Kidney (tissue), 14 donors: ENCODE measurements around the gene AP5Z1. TPM values are rescaled to one million over a fixed set of nuclear protein-coding genes. Genes with fewer than 3 reads are reported as not detected.
"Not testable (repeated sequence)": the region's sequence is repeated elsewhere in the genome, so short reads cannot be mapped to it uniquely, and the experiment has no call there.

Source experiments
- DNase-seq, 5 donors: peaks; one replicate each; pipeline ENCODE4 v3.0.0-alpha.2; 2013 to 2020
- FAIRE-seq: peaks from 2 replicates; lab custom pipeline; 2012; peaks lifted over from hg19 to GRCh38; lab: Jason Lieb, UNC
- H3K27ac ChIP-seq, 2 donors: one replicate each; pipeline ENCODE4 v1.7.0; 2013; ENCODE audit warnings: low read depth in 2 of 2, low read length in 2 of 2, inconsistent platforms in 1 of 2
- H3K27me3 ChIP-seq: one replicate; pipeline ENCODE4 v1.7.1; 2013; ENCODE audit warnings: low read length, inconsistent platforms; ENCODE audit not compliant: control insufficient read depth, insufficient read depth
- H3K36me3 ChIP-seq, 3 donors: one replicate each; pipeline versions ENCODE4 v1.7.0 to v1.7.1; 2013; ENCODE audit warnings: low read length in 3 of 3, control low read depth in 1 of 3, inconsistent platforms in 1 of 3; ENCODE audit not compliant: insufficient read depth in 3 of 3, control insufficient read depth in 2 of 3
- H3K4me1 ChIP-seq, 3 donors: one replicate each; pipeline versions ENCODE4 v1.7.0 to v1.7.1; 2013; ENCODE audit warnings: low read length in 3 of 3, inconsistent platforms in 1 of 3, low read depth in 1 of 3; ENCODE audit not compliant: control insufficient read depth in 2 of 3, insufficient read depth in 2 of 3
- H3K4me3 ChIP-seq, 3 donors: one replicate each; pipeline versions ENCODE4 v1.7.0 to v1.8.1; 2013; ENCODE audit warnings: low read length in 3 of 3, control low read depth in 1 of 3, inconsistent platforms in 1 of 3
- H3K9ac ChIP-seq, 3 donors: one replicate each; pipeline versions ENCODE4 v1.7.0 to v1.7.1; 2013; ENCODE audit warnings: low read length in 3 of 3, control low read depth in 1 of 3, inconsistent platforms in 1 of 3
- H3K9me3 ChIP-seq, 3 donors: one replicate each; pipeline versions ENCODE4 v1.7.0 to v1.7.1; 2013; ENCODE audit warnings: low read length in 3 of 3, control low read depth in 1 of 3, inconsistent platforms in 1 of 3; ENCODE audit not compliant: control insufficient read depth in 2 of 3, insufficient read depth in 1 of 3
- CTCF ChIP-seq: IDR thresholded peaks from 3 replicates; pipeline ENCODE4 v1.5.1; 2012; ENCODE audit warnings: mild to moderate bottlenecking, moderate library complexity, borderline replicate concordance; ENCODE audit not compliant: insufficient read depth; ENCODE audit errors: extremely low read depth
- intact Hi-C: fragments of 100-400 bp; cut with DNase I; formaldehyde crosslinking; loops from one replicate; pipeline ENCODE4 v1.11.1; 2022
- polyA plus RNA-seq: library from polyadenylated mRNA; stranded (reverse); fragments of 350-450 nt; fragmentation: Illumina TruSeq; extraction: RNeasy Lipid Tissue Mini Kit (QIAGEN cat#74804); gene quantifications from one replicate; pipeline ENCODE4 v1.2.3, GENCODE V29; 2014; ENCODE audit warnings: low read depth, low replicate concordance; ENCODE audit not compliant: insufficient read depth
- total RNA-seq: library from RNA; stranded (reverse); fragmentation: NEBNext Ultra II Directional; extraction: Animal tissue kit (Norgen Biotek cat#: 25700); gene quantifications from one replicate; pipeline ENCODE4 v1.2.1, GENCODE V29; 2021
- donor health status: control.
- donor health status: control.
- donor health status: control.
- donor health status: control.
- donor health status: control.
- donor health status: DM: yes; HTN: yes; CAD: no.
- donor health status: Normal renal cell carcinoma (clear cell type).

Gene AP5Z1
- total and polyA plus RNA-seq, 2 donors from 2014 or later: 23.4 to 38.5 TPM

- Histone ChIP-seq H3K4me1 (no peaks in the 10 kb centered on the region), H3K9me3 (no peaks in the 10 kb centered on the region), H3K36me3 (no peaks in the 10 kb centered on the region), H3K27me3 (no peaks in the 10 kb centered on the region), H3K4me3 (no peak overlapping the region), H3K27ac (no peak overlapping the region), H3K9ac (no peak overlapping the region)
- TF ChIP-seq CTCF: no peak
- DNase-seq (no peak), FAIRE-seq (no peak)
- intact Hi-C loops: no loop called here
Measured at GRCh38 chr7:4800926-4801838, 25.8 kb downstream of the AP5Z1 start.

GRCh38 chr7:4801839-4802231, 26.4 kb downstream of the AP5Z1 start:
- no peaks in the 10 kb centered on the region for H3K9me3 ChIP-seq
- DNase-seq (no peak), FAIRE-seq (no peak)
- no peak for TF ChIP-seq CTCF
- H3K4me3 ChIP-seq: no peak overlapping the region
- H3K4me1 ChIP-seq: no peaks in the 10 kb centered on the region
- no peak overlapping the region for H3K27ac ChIP-seq
- H3K9ac ChIP-seq: no peak overlapping the region
- intact Hi-C loops: no loop called here
- H3K36me3 ChIP-seq: no peaks in the 10 kb centered on the region
- H3K27me3 ChIP-seq: no peaks in the 10 kb centered on the region

GRCh38 chr7:4802577-4802976, 27.2 kb downstream of the AP5Z1 start:
- H3K9ac ChIP-seq, H3K27ac ChIP-seq, H3K36me3 ChIP-seq, H3K4me1 ChIP-seq, intact Hi-C loops, H3K27me3 ChIP-seq, H3K9me3 ChIP-seq, FAIRE-seq, H3K4me3 ChIP-seq: not testable (repeated sequence)
- peak in 1 of 5 donors; percentile 43 for DNase-seq

- no peak for TF ChIP-seq CTCF
- H3K27me3 ChIP-seq: no peaks in the 10 kb centered on the region
- no peak overlapping the region for H3K9ac ChIP-seq
- no peaks in the 10 kb centered on the region for H3K9me3 ChIP-seq
- DNase-seq (peak in 4 of 5 donors; percentile 65 to 76 (median 68)), FAIRE-seq (no peak)
- H3K4me1 ChIP-seq: no peaks in the 10 kb centered on the region
- H3K36me3 ChIP-seq: no peaks in the 10 kb centered on the region
- no peak overlapping the region for H3K27ac ChIP-seq
- no peak overlapping the region for H3K4me3 ChIP-seq
- intact Hi-C loops: no loop called here
Measured at GRCh38 chr7:4803397-4804241, 28.2 kb downstream of the AP5Z1 start.
